Measurements from ENCODE around the gene HSD17B4. TPM values are rescaled to one million over a fixed set of nuclear protein-coding genes. Genes with fewer than 3 reads are reported as not detected.

The HSD17B4 gene
- total and polyA plus RNA-seq, 11 donors = 112 to 277 (median 229) TPM

GRCh38 chr5:119451561-119451960, 736 bp upstream of the HSD17B4 start:
- intact Hi-C loops (cut with DNase I) = no loop called here

GRCh38 chr5:119452060-119452372, 281 bp upstream of the HSD17B4 start:
- TF ChIP-seq POLR2A (IDR thresholded peaks at IDR 0.05) (no peak), CTCF (IDR thresholded peaks at IDR 0.05) (no peak)
- peaks cover 0 to 24% (median 13%) of the 10 kb centered on the region in 12 donors for H3K4me1 ChIP-seq
- H3K27ac ChIP-seq = peak overlapping the region in 9 of 12 donors; percentile 81 to 94 (median 88)
- intact Hi-C loops (cut with DNase I) = no loop called here
- peak overlapping the region in 11 of 12 donors; percentile 51 to 96 (median 83) for H3K4me3 ChIP-seq
- H3K9me3 ChIP-seq = peaks cover 0 to 16% (median 2%) of the 10 kb centered on the region in 12 donors
- no peak for DNase-seq
- WGBS, 4 donors = 23 to 28% (median 25%) methylated on average over 6 of the region's 6 CpGs
- no peak for ATAC-seq
- no peaks in the 10 kb centered on the region for H3K27me3 ChIP-seq
- H3K36me3 ChIP-seq = peaks cover 0 to 8% (median 3%) of the 10 kb centered on the region in 9 donors

More at GRCh38 chr5:119451561-119451960, 736 bp upstream of the HSD17B4 start:
- peaks cover 0 to 16% (median 2%) of the 10 kb centered on the region in 12 donors for H3K9me3 ChIP-seq
- no peak overlapping the region for H3K27ac ChIP-seq
- no peak overlapping the region for H3K4me3 ChIP-seq
- TF ChIP-seq POLR2A (IDR thresholded peaks at IDR 0.05) (no peak), CTCF (IDR thresholded peaks at IDR 0.05) (no peak)
- 91 to 92% (median 92%) methylated on average over 4 of the region's 4 CpGs for WGBS, 4 donors
- no peaks in the 10 kb centered on the region for H3K27me3 ChIP-seq
- DNase-seq (no peak), ATAC-seq (no peak)
- H3K4me1 ChIP-seq = peaks cover 0 to 24% (median 13%) of the 10 kb centered on the region in 12 donors
- H3K36me3 ChIP-seq = peaks cover 0 to 4% (median 0%) of the 10 kb centered on the region in 9 donors

GRCh38 chr5:119453040-119453373, 710 bp downstream of the HSD17B4 start:
- DNase-seq = peak in 1 of 5 donors; percentile 33
- 2 to 3% (median 3%) methylated on average over 12 of the region's 12 CpGs for WGBS, 4 donors
- intact Hi-C loops (cut with DNase I) = no loop called here

GRCh38 chr5:119454171-119454570, 1.9 kb downstream of the HSD17B4 start:
- Histone ChIP-seq H3K36me3 (peaks cover 0 to 17% (median 4%) of the 10 kb centered on the region in 9 donors), H3K4me3 (no peak overlapping the region), H3K4me1 (peaks cover 0 to 30% (median 18%) of the 10 kb centered on the region in 12 donors), H3K9me3 (peaks cover 0 to 16% (median 2%) of the 10 kb centered on the region in 12 donors), H3K27ac (no peak overlapping the region), H3K27me3 (no peaks in the 10 kb centered on the region)
- intact Hi-C loops (cut with DNase I) = no loop called here
- ATAC-seq = no peak
- no peak for TF ChIP-seq CTCF (IDR thresholded peaks at IDR 0.05)
- no peak for TF ChIP-seq POLR2A (IDR thresholded peaks at IDR 0.05)
- DNase-seq = no peak
- WGBS, 4 donors = 90 to 96% (median 92%) methylated on average over 3 of the region's 3 CpGs

More at GRCh38 chr5:119453040-119453373, 710 bp downstream of the HSD17B4 start:
- H3K9me3 ChIP-seq = peaks cover 0 to 16% (median 2%) of the 10 kb centered on the region in 12 donors
- H3K36me3 ChIP-seq = peaks cover 0 to 17% (median 4%) of the 10 kb centered on the region in 9 donors
- H3K27me3 ChIP-seq = no peaks in the 10 kb centered on the region
- H3K27ac ChIP-seq = peak overlapping the region; percentile 11 to 94 (median 87)
- peaks cover 0 to 24% (median 17%) of the 10 kb centered on the region in 12 donors for H3K4me1 ChIP-seq
- TF ChIP-seq POLR2A (IDR thresholded peaks at IDR 0.05) (no peak), CTCF (IDR thresholded peaks at IDR 0.05) (no peak)
- peak overlapping the region; percentile 51 to 96 (median 81) for H3K4me3 ChIP-seq
- peak; percentile 48 to 57 (median 50) for ATAC-seq

Measured in heart left ventricle (tissue), 16 donors.